HL-60 (cell line): Measurements from ENCODE around the gene IL1RN.
A peak's percentile ranks its signal among the peaks of the same experiment; 100 is the strongest.

Experiments used
- DNase-seq, 2 experiments: peaks; one replicate each; pipeline ENCODE4 v3.0.0-alpha.2; 2010 to 2020; ENCODE audit warnings: low read depth in 1 of 2, low spot score in 1 of 2
- H3K27ac ChIP-seq: fragments of 250-450 bp; sonication (Bioruptor Pico); replicated peaks from 2 replicates; pipeline ENCODE4 v1.5.1; 2020; ENCODE audit warnings: mild to moderate bottlenecking, moderate library complexity
- H3K27me3 ChIP-seq: fragments of 250-450 bp; sonication (Bioruptor Pico); 2 replicates; pipeline ENCODE4 v1.5.1; 2021; ENCODE audit warnings: mild to moderate bottlenecking, moderate library complexity; ENCODE audit not compliant: insufficient read depth, poor library complexity, severe bottlenecking
- H3K4me3 ChIP-seq: replicated peaks from 2 replicates; pipeline ENCODE4 v1.5.1; 2011; ENCODE audit warnings: mild to moderate bottlenecking, control low read depth, low read length; ENCODE audit not compliant: insufficient read depth
- GABPA ChIP-seq: IDR thresholded peaks from 2 replicates; pipeline ENCODE4 v1.6.1; 2012; ENCODE audit warnings: low read depth
- POLR2AphosphoS5 ChIP-seq: IDR thresholded peaks from 2 replicates; pipeline ENCODE4 v1.6.1; 2012; ENCODE audit warnings: low read depth
- SPI1 ChIP-seq: IDR thresholded peaks from 2 replicates; pipeline ENCODE4 v1.6.1; 2012; ENCODE audit warnings: low read depth, mild to moderate bottlenecking, borderline replicate concordance
- TF ChIP-seq, protein P1 (sequence below): IDR thresholded peaks from one replicate; pipeline ENCODE4 v1.5.1; 2011; ENCODE audit warnings: low read length, control low read depth, inconsistent platforms; ENCODE audit not compliant: insufficient read depth
- TF ChIP-seq, protein P2 (sequence below): IDR thresholded peaks from 2 replicates; pipeline ENCODE4 v1.6.1; 2012; ENCODE audit warnings: low read depth; ENCODE audit not compliant: insufficient replicate concordance

IL1RN gene

DNA sequence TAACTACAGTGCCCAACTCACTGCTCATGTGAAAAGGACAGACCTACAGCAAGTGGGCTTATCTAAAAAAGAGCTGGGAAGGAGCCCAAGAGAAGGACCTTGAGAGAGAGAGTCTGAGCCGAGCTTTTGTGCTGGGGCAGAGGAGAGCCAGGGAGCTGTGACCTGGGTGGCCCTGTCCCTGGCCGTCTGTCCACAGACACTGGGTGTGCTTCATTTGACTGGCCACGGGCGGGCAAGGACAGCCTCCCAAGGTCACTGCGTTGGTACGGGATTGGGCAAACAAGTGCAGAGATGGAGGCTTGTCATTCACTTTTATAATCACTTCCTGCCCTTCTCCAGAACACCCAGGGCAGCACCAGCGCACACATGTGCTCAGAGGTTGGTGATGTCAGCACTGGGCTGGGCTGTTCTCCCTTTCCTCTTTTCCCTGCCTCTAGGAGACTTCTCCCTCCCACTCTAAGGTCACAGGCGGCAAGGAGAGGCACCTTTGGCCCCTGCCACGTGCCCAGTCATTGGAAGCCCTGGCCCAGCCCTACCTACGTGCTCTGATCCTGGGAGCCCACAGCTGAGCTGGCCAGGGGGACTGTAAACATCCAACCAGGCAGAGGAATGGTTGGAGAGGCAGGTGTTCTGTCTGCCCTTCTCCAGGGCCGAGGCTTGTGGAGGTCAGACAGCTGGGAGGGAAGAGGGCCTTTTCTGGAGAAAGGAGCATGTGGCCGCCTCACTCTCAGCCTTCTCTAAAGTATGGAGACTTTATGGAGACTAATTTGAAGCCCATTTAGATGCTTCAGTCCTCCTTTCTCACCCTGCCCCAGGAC is 39.9 kb downstream of the IL1RN start:
- no peak overlapping the region for H3K4me3 ChIP-seq
- H3K27me3 ChIP-seq, result no peaks in the 10 kb centered on the region
- H3K27ac ChIP-seq, result no peak overlapping the region
- no peak for TF ChIP-seq POLR2AphosphoS5
- TF ChIP-seq, protein P1, sequence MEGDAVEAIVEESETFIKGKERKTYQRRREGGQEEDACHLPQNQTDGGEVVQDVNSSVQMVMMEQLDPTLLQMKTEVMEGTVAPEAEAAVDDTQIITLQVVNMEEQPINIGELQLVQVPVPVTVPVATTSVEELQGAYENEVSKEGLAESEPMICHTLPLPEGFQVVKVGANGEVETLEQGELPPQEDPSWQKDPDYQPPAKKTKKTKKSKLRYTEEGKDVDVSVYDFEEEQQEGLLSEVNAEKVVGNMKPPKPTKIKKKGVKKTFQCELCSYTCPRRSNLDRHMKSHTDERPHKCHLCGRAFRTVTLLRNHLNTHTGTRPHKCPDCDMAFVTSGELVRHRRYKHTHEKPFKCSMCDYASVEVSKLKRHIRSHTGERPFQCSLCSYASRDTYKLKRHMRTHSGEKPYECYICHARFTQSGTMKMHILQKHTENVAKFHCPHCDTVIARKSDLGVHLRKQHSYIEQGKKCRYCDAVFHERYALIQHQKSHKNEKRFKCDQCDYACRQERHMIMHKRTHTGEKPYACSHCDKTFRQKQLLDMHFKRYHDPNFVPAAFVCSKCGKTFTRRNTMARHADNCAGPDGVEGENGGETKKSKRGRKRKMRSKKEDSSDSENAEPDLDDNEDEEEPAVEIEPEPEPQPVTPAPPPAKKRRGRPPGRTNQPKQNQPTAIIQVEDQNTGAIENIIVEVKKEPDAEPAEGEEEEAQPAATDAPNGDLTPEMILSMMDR, result no peak
- no peak for TF ChIP-seq SPI1
- TF ChIP-seq, protein P2, sequence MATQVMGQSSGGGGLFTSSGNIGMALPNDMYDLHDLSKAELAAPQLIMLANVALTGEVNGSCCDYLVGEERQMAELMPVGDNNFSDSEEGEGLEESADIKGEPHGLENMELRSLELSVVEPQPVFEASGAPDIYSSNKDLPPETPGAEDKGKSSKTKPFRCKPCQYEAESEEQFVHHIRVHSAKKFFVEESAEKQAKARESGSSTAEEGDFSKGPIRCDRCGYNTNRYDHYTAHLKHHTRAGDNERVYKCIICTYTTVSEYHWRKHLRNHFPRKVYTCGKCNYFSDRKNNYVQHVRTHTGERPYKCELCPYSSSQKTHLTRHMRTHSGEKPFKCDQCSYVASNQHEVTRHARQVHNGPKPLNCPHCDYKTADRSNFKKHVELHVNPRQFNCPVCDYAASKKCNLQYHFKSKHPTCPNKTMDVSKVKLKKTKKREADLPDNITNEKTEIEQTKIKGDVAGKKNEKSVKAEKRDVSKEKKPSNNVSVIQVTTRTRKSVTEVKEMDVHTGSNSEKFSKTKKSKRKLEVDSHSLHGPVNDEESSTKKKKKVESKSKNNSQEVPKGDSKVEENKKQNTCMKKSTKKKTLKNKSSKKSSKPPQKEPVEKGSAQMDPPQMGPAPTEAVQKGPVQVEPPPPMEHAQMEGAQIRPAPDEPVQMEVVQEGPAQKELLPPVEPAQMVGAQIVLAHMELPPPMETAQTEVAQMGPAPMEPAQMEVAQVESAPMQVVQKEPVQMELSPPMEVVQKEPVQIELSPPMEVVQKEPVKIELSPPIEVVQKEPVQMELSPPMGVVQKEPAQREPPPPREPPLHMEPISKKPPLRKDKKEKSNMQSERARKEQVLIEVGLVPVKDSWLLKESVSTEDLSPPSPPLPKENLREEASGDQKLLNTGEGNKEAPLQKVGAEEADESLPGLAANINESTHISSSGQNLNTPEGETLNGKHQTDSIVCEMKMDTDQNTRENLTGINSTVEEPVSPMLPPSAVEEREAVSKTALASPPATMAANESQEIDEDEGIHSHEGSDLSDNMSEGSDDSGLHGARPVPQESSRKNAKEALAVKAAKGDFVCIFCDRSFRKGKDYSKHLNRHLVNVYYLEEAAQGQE, result no peak
- TF ChIP-seq GABPA, result no peak
- DNase-seq, result no peak

DNA sequence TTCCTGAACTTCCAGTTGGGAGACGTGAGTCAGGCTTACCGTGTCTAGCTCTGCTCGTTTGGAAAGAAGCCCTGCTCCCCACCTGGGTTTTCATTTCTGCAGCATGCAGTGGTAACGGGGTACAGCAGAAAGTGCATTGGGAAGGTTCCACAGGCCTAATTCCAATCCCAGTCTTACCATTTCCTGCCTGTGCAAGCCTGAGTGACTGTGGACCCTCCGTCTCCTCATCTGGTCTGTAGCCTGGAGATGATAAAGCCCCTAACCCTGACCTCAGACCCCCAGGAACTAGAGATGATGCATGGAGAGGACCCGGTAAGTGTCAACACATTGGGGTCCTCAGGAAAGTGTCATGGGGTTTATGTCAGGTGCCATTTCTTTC is 40.6 kb downstream of the IL1RN start:
- TF ChIP-seq SPI1 (no peak), GABPA (no peak)
- TF ChIP-seq, protein P1, result no peak
- Histone ChIP-seq H3K4me3 (no peak overlapping the region), H3K27me3 (no peaks in the 10 kb centered on the region), H3K27ac (no peak overlapping the region)
- no peak for DNase-seq

DNA sequence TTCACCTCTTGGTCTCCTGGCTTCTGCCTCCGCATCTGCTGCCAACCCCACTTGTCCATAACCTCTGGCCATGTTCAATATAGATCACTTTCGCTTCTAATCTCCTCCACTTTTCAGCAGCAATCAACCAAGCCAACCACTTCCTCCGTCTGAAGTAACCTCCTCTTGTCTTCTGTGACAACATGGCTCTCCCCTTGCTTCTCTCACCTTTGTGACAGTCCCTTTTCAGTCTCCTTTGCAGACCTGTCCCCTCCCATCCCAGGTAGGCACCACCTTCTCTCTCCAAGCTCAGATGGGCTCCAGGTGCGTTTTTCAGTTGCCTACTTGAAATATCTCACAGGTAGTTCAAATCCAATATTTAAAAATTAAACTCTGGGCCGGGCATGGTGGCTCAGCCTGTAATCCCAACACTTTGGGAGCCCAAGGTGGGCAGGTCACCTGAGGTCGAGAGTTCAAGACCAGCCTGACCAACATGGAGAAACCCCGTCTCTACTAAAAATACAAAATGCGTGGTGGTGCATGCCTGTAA is 41.7 kb downstream of the IL1RN start:
- Histone ChIP-seq H3K4me3 (no peak overlapping the region), H3K27ac (no peak overlapping the region), H3K27me3 (no peaks in the 10 kb centered on the region)
- DNase-seq, result no peak
- TF ChIP-seq, protein P2, result no peak
- peak; percentile 43; the same call in 1 of the 2 replicates for TF ChIP-seq SPI1
- TF ChIP-seq GABPA, result no peak

DNA sequence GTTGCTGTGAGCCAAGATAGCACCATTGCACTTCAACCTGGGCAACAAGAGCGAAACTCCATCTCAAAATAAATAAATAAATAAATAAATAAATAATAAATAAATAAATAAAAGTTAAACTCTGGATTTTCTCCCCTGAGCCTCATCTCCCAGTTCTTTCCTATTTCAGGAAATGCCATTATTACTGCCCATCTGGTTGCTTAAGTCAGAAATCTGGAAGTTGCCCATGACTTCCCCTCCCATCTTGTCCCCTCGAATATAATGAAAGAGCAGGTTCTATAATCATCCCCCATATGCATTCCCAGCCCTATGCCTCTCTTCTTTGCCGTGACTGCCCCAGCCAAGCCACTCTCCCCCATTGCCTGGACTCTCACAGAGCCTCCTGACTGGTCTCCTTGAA is 42.2 kb downstream of the IL1RN start:
- DNase-seq, result no peak
- TF ChIP-seq, protein P2, result no peak
- TF ChIP-seq GABPA, result no peak
- TF ChIP-seq SPI1, result no peak
- TF ChIP-seq, protein P1, result no peak
- no peak for TF ChIP-seq POLR2AphosphoS5
- Histone ChIP-seq H3K4me3 (no peak overlapping the region), H3K27me3 (no peaks in the 10 kb centered on the region), H3K27ac (no peak overlapping the region)
